Body of pancreas (tissue), 4 donors: ENCODE results near the gene NRP1. TPM values are rescaled to one million over a fixed set of nuclear protein-coding genes. Genes with fewer than 3 reads are reported as not detected.

ENCODE experiments used
- ATAC-seq: fragments of 150-250 bp; one replicate; pipeline ENCODE4 v1.9.1; 2016
- DNase-seq, 4 donors: peaks; one replicate each; pipeline ENCODE4 v3.0.0-alpha.2; 2019
- H3K27ac ChIP-seq, 4 donors: fragments of 200-600 bp; sonication (generic); 1 replicate in 3 of 4; 2 replicates in 1 of 4; pipeline versions ENCODE4 v1.5.1 to v1.6.1; 2016 to 2019; ENCODE audit warnings: mild to moderate bottlenecking in 1 of 4, mixed read lengths in 1 of 4, moderate library complexity in 1 of 4
- H3K27me3 ChIP-seq, 2 donors: fragments of 200-600 bp; sonication (generic); one replicate each; pipeline ENCODE4 v1.6.0; 2016; ENCODE audit warnings: mild to moderate bottlenecking in 1 of 2
- H3K36me3 ChIP-seq, 2 donors: fragments of 200-600 bp; sonication (generic); replicated peaks in 1 of 2; 2 replicates each; pipeline ENCODE4 v1.5.1; 2016; ENCODE audit warnings: low read depth in 2 of 2; ENCODE audit not compliant: insufficient read depth in 1 of 2
- H3K4me1 ChIP-seq: fragments of 200-600 bp; sonication (generic); one replicate; pipeline ENCODE4 v1.6.0; 2016
- H3K4me3 ChIP-seq, 2 donors: fragments of 200-600 bp; sonication (generic); 1 replicate in 1 of 2; 2 replicates in 1 of 2; pipeline ENCODE4 v1.5.1; 2016 to 2019
- H3K9me3 ChIP-seq, 3 donors: fragments of 200-600 bp; sonication (generic); 1 replicate in 2 of 3; 2 replicates in 1 of 3; pipeline ENCODE4 v1.5.1; 2016
- POLR2A ChIP-seq, 3 donors: fragments of 450-650 bp; IDR thresholded peaks; one replicate each; pipeline ENCODE4 v1.6.1; 2016; ENCODE audit warnings: antibody characterized with exemption in 3 of 3, mild to moderate bottlenecking in 2 of 3
- WGBS, 2 donors: methylation state at CpG; one replicate each; pipeline ENCODE4 v1.1.5; 2017; 5-methylcytosine and 5-hydroxymethylcytosine counted together
- intact Hi-C: fragments of 100-400 bp; cut with DNase I; formaldehyde crosslinking; loops from one replicate; pipeline ENCODE4 v1.15.1; 2023
- total RNA-seq, 2 donors: library from RNA; depleted of rRNA; stranded (reverse); fragments of >200 nt; gene quantifications; one replicate each; pipeline ENCODE4 v1.1.0, GENCODE V29; 2016
- TF ChIP-seq, protein P1 (sequence below), 7 experiments: fragments of 450-650 bp in 4 of 7; fragments of 200-600 bp in 3 of 7; sonication (generic) in 3 of 7; IDR thresholded peaks; one replicate each; pipeline ENCODE4 v1.5.1; 2016 to 2019; ENCODE audit warnings: antibody characterized with exemption in 7 of 7

The NRP1 gene
- total RNA-seq, 2 donors from 2014 or later: 37.6 to 62.6 TPM

DNA sequence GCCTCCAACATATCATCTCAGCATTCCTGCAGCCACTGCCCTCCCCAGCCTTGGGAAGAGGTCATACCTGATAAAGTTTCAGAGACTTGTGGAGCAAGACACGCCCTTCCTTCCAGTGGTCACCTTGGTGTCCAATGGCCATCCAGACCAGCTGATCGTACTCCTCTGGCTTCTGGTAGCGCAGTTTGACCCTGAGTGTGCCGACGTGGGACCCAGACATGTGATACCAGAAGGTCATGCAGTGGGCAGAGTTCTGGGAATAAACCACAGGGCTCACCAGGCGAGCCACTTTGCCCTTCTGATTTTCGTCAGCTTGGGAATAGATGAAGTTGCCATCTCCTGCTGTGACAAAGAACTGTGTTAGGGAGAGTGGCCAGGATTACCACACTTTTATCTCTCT, 148.3 kb downstream of the NRP1 start:
- intact Hi-C loops: loop anchor here (10.0 kb wide), 1 partner anchor 1449 kb away; no protein-coding TSS in a partner anchor
- Histone ChIP-seq H3K36me3 (no peaks in the 10 kb centered on the region), H3K27me3 (no peaks in the 10 kb centered on the region), H3K4me1 (peaks cover 6% of the 10 kb centered on the region), H3K9me3 (no peaks in the 10 kb centered on the region), H3K4me3 (no peak overlapping the region), H3K27ac (no peak overlapping the region)
- TF ChIP-seq, protein P1, sequence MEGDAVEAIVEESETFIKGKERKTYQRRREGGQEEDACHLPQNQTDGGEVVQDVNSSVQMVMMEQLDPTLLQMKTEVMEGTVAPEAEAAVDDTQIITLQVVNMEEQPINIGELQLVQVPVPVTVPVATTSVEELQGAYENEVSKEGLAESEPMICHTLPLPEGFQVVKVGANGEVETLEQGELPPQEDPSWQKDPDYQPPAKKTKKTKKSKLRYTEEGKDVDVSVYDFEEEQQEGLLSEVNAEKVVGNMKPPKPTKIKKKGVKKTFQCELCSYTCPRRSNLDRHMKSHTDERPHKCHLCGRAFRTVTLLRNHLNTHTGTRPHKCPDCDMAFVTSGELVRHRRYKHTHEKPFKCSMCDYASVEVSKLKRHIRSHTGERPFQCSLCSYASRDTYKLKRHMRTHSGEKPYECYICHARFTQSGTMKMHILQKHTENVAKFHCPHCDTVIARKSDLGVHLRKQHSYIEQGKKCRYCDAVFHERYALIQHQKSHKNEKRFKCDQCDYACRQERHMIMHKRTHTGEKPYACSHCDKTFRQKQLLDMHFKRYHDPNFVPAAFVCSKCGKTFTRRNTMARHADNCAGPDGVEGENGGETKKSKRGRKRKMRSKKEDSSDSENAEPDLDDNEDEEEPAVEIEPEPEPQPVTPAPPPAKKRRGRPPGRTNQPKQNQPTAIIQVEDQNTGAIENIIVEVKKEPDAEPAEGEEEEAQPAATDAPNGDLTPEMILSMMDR (IDR thresholded peaks at IDR 0.05): no peak
- TF ChIP-seq POLR2A (IDR thresholded peaks at IDR 0.05): no peak
- ATAC-seq (no peak), DNase-seq (no peak)
- 75 to 84% methylated on average over 7 of the region's 7 CpGs for WGBS, 2 donors

GRCh38 chr10:33183655-33184054, 150.8 kb downstream of the NRP1 start:
- WGBS, 2 donors: 65 to 67% methylated on average over 1 of the region's 1 CpG
- Histone ChIP-seq H3K36me3 (no peaks in the 10 kb centered on the region), H3K4me3 (no peak overlapping the region), H3K27me3 (no peaks in the 10 kb centered on the region), H3K4me1 (peaks cover 6% of the 10 kb centered on the region), H3K9me3 (no peaks in the 10 kb centered on the region), H3K27ac (no peak overlapping the region)
- TF ChIP-seq, protein P1 (IDR thresholded peaks at IDR 0.05): no peak
- TF ChIP-seq POLR2A (IDR thresholded peaks at IDR 0.05): no peak
- ATAC-seq (no peak), DNase-seq (no peak)
- intact Hi-C loops: loop anchor here (10.0 kb wide), 1 partner anchor 1451 kb away; no protein-coding TSS in a partner anchor

DNA sequence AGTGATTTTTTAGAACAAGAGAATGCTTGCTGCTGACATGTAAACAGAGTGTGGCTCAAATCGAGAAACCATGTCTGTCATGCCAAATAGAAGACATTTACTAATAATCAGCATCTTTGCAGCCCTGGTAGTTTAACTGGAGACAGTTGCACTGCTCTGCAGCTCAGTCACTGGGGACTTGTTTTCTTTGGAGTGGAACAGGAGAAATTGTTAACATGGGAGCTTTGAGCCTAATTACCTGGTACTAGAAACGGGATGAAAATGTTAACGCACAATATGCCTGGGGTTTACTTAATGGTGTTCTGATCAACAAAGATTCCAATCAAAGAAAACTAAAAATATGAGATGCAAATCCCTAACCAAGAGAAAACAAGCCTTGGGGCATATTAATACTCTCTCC, 153.5 kb downstream of the NRP1 start:
- WGBS, 2 donors: 60 to 68% methylated on average over 3 of the region's 3 CpGs
- no peak overlapping the region for H3K4me3 ChIP-seq
- no peaks in the 10 kb centered on the region for H3K36me3 ChIP-seq

GRCh38 chr10:33180390-33180789, 154.1 kb downstream of the NRP1 start:
- Histone ChIP-seq H3K4me3 (no peak overlapping the region), H3K4me1 (no peaks in the 10 kb centered on the region), H3K36me3 (no peaks in the 10 kb centered on the region), H3K9me3 (no peaks in the 10 kb centered on the region), H3K27me3 (no peaks in the 10 kb centered on the region), H3K27ac (no peak overlapping the region)
- TF ChIP-seq, protein P1 (IDR thresholded peaks at IDR 0.05): no peak
- no peak for TF ChIP-seq POLR2A (IDR thresholded peaks at IDR 0.05)
- ATAC-seq: no peak
- intact Hi-C loops: loop anchor here (10.0 kb wide), 1 partner anchor 1454 kb away; no protein-coding TSS in a partner anchor
- no peak for DNase-seq
- WGBS, 2 donors: 70 to 77% methylated on average over 5 of the region's 5 CpGs

More for the DNA sequence above, 153.5 kb downstream of the NRP1 start:
- H3K4me1 ChIP-seq: no peaks in the 10 kb centered on the region
- no peaks in the 10 kb centered on the region for H3K9me3 ChIP-seq
- ATAC-seq: no peak
- DNase-seq: no peak
- TF ChIP-seq POLR2A (IDR thresholded peaks at IDR 0.05): no peak
- TF ChIP-seq, protein P1 (IDR thresholded peaks at IDR 0.05): no peak
- intact Hi-C loops: loop anchor here (10.0 kb wide), 1 partner anchor 1454 kb away; no protein-coding TSS in a partner anchor
- no peaks in the 10 kb centered on the region for H3K27me3 ChIP-seq
- no peak overlapping the region for H3K27ac ChIP-seq

DNA sequence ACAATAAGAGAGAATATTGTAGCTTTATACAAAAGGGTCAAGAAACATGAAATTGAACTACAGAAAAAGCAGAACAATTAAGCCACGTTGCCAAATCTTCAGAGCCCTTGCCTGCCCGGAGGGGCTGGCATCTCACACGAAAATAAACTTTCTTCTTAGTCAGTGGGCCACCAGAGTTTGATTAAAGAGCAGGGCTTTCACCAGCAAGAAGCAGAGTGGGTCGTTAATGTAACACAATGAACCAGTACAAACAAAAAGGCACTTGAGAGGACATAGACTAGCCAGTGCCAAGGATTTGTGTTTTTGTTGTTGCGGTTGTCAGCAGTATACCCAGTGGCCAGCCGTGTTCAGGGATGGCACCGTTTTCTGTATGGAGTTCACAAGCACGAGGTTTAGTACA, 155.4 kb downstream of the NRP1 start:
- intact Hi-C loops: no loop called here
- H3K4me3 ChIP-seq: no peak overlapping the region
- 62 to 68% methylated on average over 8 of the region's 8 CpGs for WGBS, 2 donors
- H3K27ac ChIP-seq: no peak overlapping the region
- ATAC-seq: no peak
- no peak for DNase-seq
- H3K27me3 ChIP-seq: no peaks in the 10 kb centered on the region
- no peaks in the 10 kb centered on the region for H3K36me3 ChIP-seq
- H3K4me1 ChIP-seq: no peaks in the 10 kb centered on the region
- H3K9me3 ChIP-seq: no peaks in the 10 kb centered on the region
- TF ChIP-seq, protein P1 (IDR thresholded peaks at IDR 0.05): no peak
- no peak for TF ChIP-seq POLR2A (IDR thresholded peaks at IDR 0.05)
